ENCODE results near the gene PROSER1. TPM values are rescaled to one million over a fixed set of nuclear protein-coding genes. Genes with fewer than 3 reads are reported as not detected.

Gene PROSER1
- total and polyA plus RNA-seq, 2 of the 4 experiments (the other 2 are of a cell fraction) = 2.0 to 13.4 TPM

- H3K36me3 ChIP-seq (ENCODE audit: control insufficient read depth, insufficient read depth, low read length) = peaks cover 41% of the 10 kb centered on the region
- H2BK20ac ChIP-seq (ENCODE audit: low read depth, low read length) = no peak overlapping the region
- no peak for TF ChIP-seq RFX5 (IDR thresholded peaks at IDR 0.05; ENCODE audit: low read depth, low read length)
- POLR2A ChIA-PET (ENCODE audit: unreplicated experiment) = no interaction called here
- CTCF ChIA-PET = interaction anchor here (0.7 kb wide), 1 partner anchor 16 kb away, joined by 3 read pairs; no protein-coding TSS in a partner anchor
- no peak overlapping the region for H3K18ac ChIP-seq (ENCODE audit: low read depth, low read length)
- H3K23ac ChIP-seq (ENCODE audit: low read depth, low read length) = no peak overlapping the region
- intact Hi-C loops (cut with micrococcal nuclease) (no loop called here), dilution Hi-C loops (cut with HindIII; ENCODE audit: low sequenced_read_pairs, unreplicated experiment) (no loop called here), in situ Hi-C loops (cut with MboI; ENCODE audit: low sequenced_read_pairs) (no loop called here)
- no peaks in the 10 kb centered on the region for H3K27me3 ChIP-seq (ENCODE audit: control insufficient read depth, insufficient read depth, low read length)
- no peak overlapping the region for H4K91ac ChIP-seq (ENCODE audit: insufficient read depth, low read depth, low read length)
- H2AK9ac ChIP-seq (replicated peaks; ENCODE audit: low read depth, low read length, poor library complexity) = no peak overlapping the region
- no peak overlapping the region for H3K4me3 ChIP-seq (ENCODE audit: insufficient read depth, low read depth, low read length)
- no peak overlapping the region for H3K56ac ChIP-seq (ENCODE audit: extremely low read depth, insufficient read depth, low read length)
- H4K5ac ChIP-seq (ENCODE audit: low read depth, low read length) = no peak overlapping the region
- ATAC-seq (ENCODE audit: low read depth) = no peak
- no peaks in the 10 kb centered on the region for H3K4me1 ChIP-seq (ENCODE audit: control insufficient read depth, insufficient read depth, low read length)
- no peak overlapping the region for H3K4ac ChIP-seq (ENCODE audit: low read depth, low read length)
- H2AFZ ChIP-seq (replicated peaks; ENCODE audit: low read length, poor library complexity) = no peak overlapping the region
- no peak for DNase-seq
- no TSS peak for BruUV-seq (replicated peaks)
- no peak overlapping the region for H3K4me2 ChIP-seq (ENCODE audit: low read depth, low read length)
- no peak overlapping the region for H2BK15ac ChIP-seq (ENCODE audit: low read depth, low read length)
- H3K14ac ChIP-seq (replicated peaks; ENCODE audit: low read depth, low read length) = no peak overlapping the region
- H2BK120ac ChIP-seq (ENCODE audit: low read depth, low read length) = no peak overlapping the region
- H2AK5ac ChIP-seq (ENCODE audit: low read depth, low read length) = no peak overlapping the region
- no peaks in the 10 kb centered on the region for H3K79me1 ChIP-seq (ENCODE audit: low read depth in 1 of 2, low read length in 2 of 2)
- no peak overlapping the region for H3K27ac ChIP-seq (ENCODE audit: insufficient read depth, low read length)
- H4K20me1 ChIP-seq (ENCODE audit: insufficient read depth, low read length) = no peaks in the 10 kb centered on the region
- H4K8ac ChIP-seq (ENCODE audit: low read depth in 2 of 2, low read length in 2 of 2) = no peak overlapping the region
- H3K9me3 ChIP-seq (ENCODE audit: control insufficient read depth, insufficient read depth, low read length) = no peaks in the 10 kb centered on the region
- H3K9me1 ChIP-seq (ENCODE audit: insufficient read depth, low read length) = no peaks in the 10 kb centered on the region; the same call in 1 of the 2 replicates
- WGBS, 2 experiments (ENCODE audit: extremely low coverage in 2 of 2, insufficient read length in 1 of 2) = no CpG with 5 or more reads among the region's 1 CpG
- no peak overlapping the region for H3K9ac ChIP-seq (ENCODE audit: low read depth, low read length)
- H2BK5ac ChIP-seq (ENCODE audit: low read depth, low read length, poor library complexity, severe bottlenecking) = no peak overlapping the region
Observed at GRCh38 chr13:39016087-39016486, 21.8 kb downstream of the PROSER1 start.
